GM23338 (cell line): ENCODE measurements around the gene KCNC2. TPM values are rescaled to one million over a fixed set of nuclear protein-coding genes. Genes with fewer than 3 reads are reported as not detected.

ENCODE experiments used
- ATAC-seq: fragments of 200-7000 bp; cut with Tn5 transposase; 3 replicates; pipeline ENCODE4 v1.9.1; 2020
- DNase-seq: peaks from one replicate; pipeline ENCODE4 v3.0.0-alpha.2; 2015; ENCODE audit warnings: low spot score
- H2AFZ ChIP-seq: fragments of 200-600 bp; sonication (generic); 2 replicates; pipeline ENCODE4 v1.8.0; 2016; ENCODE audit warnings: antibody characterized with exemption, mild to moderate bottlenecking, moderate library complexity
- H3F3A ChIP-seq: fragments of 200-600 bp; sonication (generic); replicated peaks from 2 replicates; pipeline ENCODE4 v1.8.0; 2017; ENCODE audit warnings: antibody characterized with exemption, mixed run types, low read depth
- H3K27ac ChIP-seq: fragments of 200-600 bp; sonication (generic); 2 replicates; pipeline ENCODE4 v1.6.1; 2016; ENCODE audit warnings: low read depth
- H3K27me3 ChIP-seq: fragments of 200-600 bp; sonication (generic); 2 replicates; pipeline ENCODE4 v1.8.0; 2016; ENCODE audit warnings: mild to moderate bottlenecking, mixed run types, moderate library complexity; ENCODE audit not compliant: insufficient read depth
- H3K36me3 ChIP-seq: fragments of 200-600 bp; sonication (generic); 2 replicates; pipeline ENCODE4 v1.8.0; 2016; ENCODE audit warnings: mild to moderate bottlenecking; ENCODE audit not compliant: insufficient read depth
- H3K4me1 ChIP-seq: fragments of 200-600 bp; sonication (generic); 2 replicates; pipeline ENCODE4 v1.8.0; 2016; ENCODE audit warnings: mild to moderate bottlenecking, moderate library complexity; ENCODE audit not compliant: insufficient read depth
- H3K4me2 ChIP-seq: fragments of 200-600 bp; sonication (generic); 2 replicates; pipeline ENCODE4 v1.7.1; 2017; ENCODE audit warnings: mixed run types
- H3K4me3 ChIP-seq: fragments of 200-600 bp; sonication (generic); 2 replicates; pipeline ENCODE4 v1.6.1; 2016; ENCODE audit warnings: mixed run types
- H3K79me2 ChIP-seq: fragments of 200-600 bp; sonication (generic); replicated peaks from 2 replicates; pipeline ENCODE4 v1.8.0; 2017; ENCODE audit warnings: mild to moderate bottlenecking; ENCODE audit not compliant: insufficient read depth
- H3K9me2 ChIP-seq: fragments of 200-600 bp; sonication (generic); 2 replicates; pipeline ENCODE4 v1.8.0; 2017; ENCODE audit not compliant: insufficient read depth
- H4K20me1 ChIP-seq: fragments of 200-600 bp; sonication (generic); replicated peaks from 2 replicates; pipeline ENCODE4 v1.8.0; 2017; ENCODE audit warnings: mild to moderate bottlenecking; ENCODE audit not compliant: insufficient read depth
- H3K27ac Mint-ChIP-seq: 2 replicates; pipeline ENCODE4 v1.8.0; 2020; ENCODE audit warnings: inconsistent platforms, mild to moderate bottlenecking, moderate library complexity, mixed read lengths
- H3K27me3 Mint-ChIP-seq: 3 replicates; pipeline ENCODE4 v1.8.0; 2022; ENCODE audit warnings: low read depth, mild to moderate bottlenecking, moderate library complexity, mixed read lengths, inconsistent platforms; ENCODE audit not compliant: insufficient read depth, poor library complexity
- H3K36me3 Mint-ChIP-seq: 3 replicates; pipeline ENCODE4 v1.8.0; 2021; ENCODE audit warnings: low read depth, mild to moderate bottlenecking, inconsistent platforms, moderate library complexity, mixed read lengths
- H3K4me1 Mint-ChIP-seq: 3 replicates; pipeline ENCODE4 v1.8.0; 2020; ENCODE audit warnings: mild to moderate bottlenecking, inconsistent platforms, mixed read lengths
- H3K4me3 Mint-ChIP-seq: 3 replicates; pipeline ENCODE4 v1.8.0; 2021; ENCODE audit warnings: moderate library complexity, mild to moderate bottlenecking, inconsistent platforms, mixed read lengths
- H3K9me3 Mint-ChIP-seq: 3 replicates; pipeline ENCODE4 v1.8.0; 2020; ENCODE audit warnings: moderate library complexity, mild to moderate bottlenecking, inconsistent platforms, mixed read lengths
- EZH2 ChIP-seq: fragments of 200-600 bp; sonication (generic); IDR thresholded peaks from one replicate; pipeline ENCODE4 v1.8.0; 2017; ENCODE audit warnings: antibody characterized with exemption, mild to moderate bottlenecking, low read depth; ENCODE audit not compliant: unreplicated experiment
- EZH2phosphoT487 ChIP-seq: fragments of 200-600 bp; sonication (generic); IDR thresholded peaks from one replicate; pipeline ENCODE4 v1.8.1; 2018; ENCODE audit warnings: antibody characterized with exemption; ENCODE audit not compliant: unreplicated experiment
- JUNB ChIP-seq: IDR thresholded peaks from one replicate; pipeline ENCODE4 v1.6.1; 2016; ENCODE audit warnings: antibody characterized with exemption; ENCODE audit not compliant: unreplicated experiment
- POLR2AphosphoS5 ChIP-seq: IDR thresholded peaks from 2 replicates; pipeline ENCODE4 v1.6.1; 2016; ENCODE audit warnings: antibody characterized with exemption, low read depth
- STAT1 ChIP-seq: IDR thresholded peaks from one replicate; pipeline ENCODE4 v1.6.1; 2016; ENCODE audit warnings: antibody characterized with exemption; ENCODE audit not compliant: unreplicated experiment
- ZNF114 ChIP-seq: fragments of 250-450 bp; sonication (Bioruptor Pico); IDR thresholded peaks from 2 replicates; pipeline ENCODE4 v1.5.0; 2020; ENCODE audit warnings: mild to moderate bottlenecking, moderate library complexity
- ZNF331 ChIP-seq: fragments of 250-450 bp; sonication (Bioruptor Pico); IDR thresholded peaks from 2 replicates; pipeline ENCODE4 v1.5.0; 2020; ENCODE audit warnings: low read depth, mild to moderate bottlenecking, moderate library complexity
- polyA plus RNA-seq: library from polyadenylated mRNA; unstranded; fragments of >200 nt; fragmentation: Nextera tagmentation; extraction: Ambion mirVana; gene quantifications from 2 replicates; pipeline ENCODE4 v1.2.1, GENCODE V29; 2016
- total RNA-seq: library from RNA; depleted of rRNA; stranded (reverse); fragments of >200 nt; shearing (Covaris generic); gene quantifications from 2 replicates; pipeline ENCODE4 v1.2.3, GENCODE V29; 2014
- TF ChIP-seq, protein P1 (sequence below): fragments of 250-450 bp; sonication (Bioruptor Pico); IDR thresholded peaks from 2 replicates; pipeline ENCODE4 v1.5.0; 2020; ENCODE audit warnings: mild to moderate bottlenecking, moderate library complexity
- TF ChIP-seq, protein P2 (sequence below): IDR thresholded peaks from one replicate; pipeline ENCODE4 v1.6.1; 2018; ENCODE audit warnings: antibody characterized with exemption; ENCODE audit not compliant: unreplicated experiment
- TF ChIP-seq, protein P3 (sequence below), 2 experiments: fragments of 200-600 bp in 1 of 2; sonication (generic) in 1 of 2; conservative IDR thresholded peaks; 2 replicates each; pipeline versions ENCODE4 v1.5.1 to v1.6.1; 2016 to 2017; ENCODE audit warnings: antibody characterized with exemption in 2 of 2, low read depth in 2 of 2, mild to moderate bottlenecking in 2 of 2, moderate library complexity in 1 of 2

The KCNC2 gene
- total and polyA plus RNA-seq, 2 experiments from 2014 or later, result 0.10 TPM; not detected in 1

DNA sequence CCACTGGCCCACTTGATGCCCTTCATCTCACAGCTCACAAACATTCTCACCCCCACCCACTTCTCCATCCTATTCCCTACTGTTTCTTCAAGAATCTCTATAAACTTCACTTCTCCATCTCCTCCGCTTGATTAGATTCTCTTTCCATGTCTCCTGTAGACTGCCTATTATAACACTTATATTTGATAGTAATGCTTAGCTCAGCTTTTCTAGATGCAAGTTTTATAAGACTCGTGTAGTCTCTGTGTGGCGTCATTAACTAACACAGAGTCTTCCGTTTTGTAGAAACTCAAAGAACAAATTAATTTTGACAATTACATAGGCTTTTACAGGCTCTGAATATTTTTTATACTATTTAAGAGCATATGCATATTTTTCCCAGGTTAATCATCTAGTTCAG lies 25.7 kb downstream of the KCNC2 start (continued):
- TF ChIP-seq, protein P1, sequence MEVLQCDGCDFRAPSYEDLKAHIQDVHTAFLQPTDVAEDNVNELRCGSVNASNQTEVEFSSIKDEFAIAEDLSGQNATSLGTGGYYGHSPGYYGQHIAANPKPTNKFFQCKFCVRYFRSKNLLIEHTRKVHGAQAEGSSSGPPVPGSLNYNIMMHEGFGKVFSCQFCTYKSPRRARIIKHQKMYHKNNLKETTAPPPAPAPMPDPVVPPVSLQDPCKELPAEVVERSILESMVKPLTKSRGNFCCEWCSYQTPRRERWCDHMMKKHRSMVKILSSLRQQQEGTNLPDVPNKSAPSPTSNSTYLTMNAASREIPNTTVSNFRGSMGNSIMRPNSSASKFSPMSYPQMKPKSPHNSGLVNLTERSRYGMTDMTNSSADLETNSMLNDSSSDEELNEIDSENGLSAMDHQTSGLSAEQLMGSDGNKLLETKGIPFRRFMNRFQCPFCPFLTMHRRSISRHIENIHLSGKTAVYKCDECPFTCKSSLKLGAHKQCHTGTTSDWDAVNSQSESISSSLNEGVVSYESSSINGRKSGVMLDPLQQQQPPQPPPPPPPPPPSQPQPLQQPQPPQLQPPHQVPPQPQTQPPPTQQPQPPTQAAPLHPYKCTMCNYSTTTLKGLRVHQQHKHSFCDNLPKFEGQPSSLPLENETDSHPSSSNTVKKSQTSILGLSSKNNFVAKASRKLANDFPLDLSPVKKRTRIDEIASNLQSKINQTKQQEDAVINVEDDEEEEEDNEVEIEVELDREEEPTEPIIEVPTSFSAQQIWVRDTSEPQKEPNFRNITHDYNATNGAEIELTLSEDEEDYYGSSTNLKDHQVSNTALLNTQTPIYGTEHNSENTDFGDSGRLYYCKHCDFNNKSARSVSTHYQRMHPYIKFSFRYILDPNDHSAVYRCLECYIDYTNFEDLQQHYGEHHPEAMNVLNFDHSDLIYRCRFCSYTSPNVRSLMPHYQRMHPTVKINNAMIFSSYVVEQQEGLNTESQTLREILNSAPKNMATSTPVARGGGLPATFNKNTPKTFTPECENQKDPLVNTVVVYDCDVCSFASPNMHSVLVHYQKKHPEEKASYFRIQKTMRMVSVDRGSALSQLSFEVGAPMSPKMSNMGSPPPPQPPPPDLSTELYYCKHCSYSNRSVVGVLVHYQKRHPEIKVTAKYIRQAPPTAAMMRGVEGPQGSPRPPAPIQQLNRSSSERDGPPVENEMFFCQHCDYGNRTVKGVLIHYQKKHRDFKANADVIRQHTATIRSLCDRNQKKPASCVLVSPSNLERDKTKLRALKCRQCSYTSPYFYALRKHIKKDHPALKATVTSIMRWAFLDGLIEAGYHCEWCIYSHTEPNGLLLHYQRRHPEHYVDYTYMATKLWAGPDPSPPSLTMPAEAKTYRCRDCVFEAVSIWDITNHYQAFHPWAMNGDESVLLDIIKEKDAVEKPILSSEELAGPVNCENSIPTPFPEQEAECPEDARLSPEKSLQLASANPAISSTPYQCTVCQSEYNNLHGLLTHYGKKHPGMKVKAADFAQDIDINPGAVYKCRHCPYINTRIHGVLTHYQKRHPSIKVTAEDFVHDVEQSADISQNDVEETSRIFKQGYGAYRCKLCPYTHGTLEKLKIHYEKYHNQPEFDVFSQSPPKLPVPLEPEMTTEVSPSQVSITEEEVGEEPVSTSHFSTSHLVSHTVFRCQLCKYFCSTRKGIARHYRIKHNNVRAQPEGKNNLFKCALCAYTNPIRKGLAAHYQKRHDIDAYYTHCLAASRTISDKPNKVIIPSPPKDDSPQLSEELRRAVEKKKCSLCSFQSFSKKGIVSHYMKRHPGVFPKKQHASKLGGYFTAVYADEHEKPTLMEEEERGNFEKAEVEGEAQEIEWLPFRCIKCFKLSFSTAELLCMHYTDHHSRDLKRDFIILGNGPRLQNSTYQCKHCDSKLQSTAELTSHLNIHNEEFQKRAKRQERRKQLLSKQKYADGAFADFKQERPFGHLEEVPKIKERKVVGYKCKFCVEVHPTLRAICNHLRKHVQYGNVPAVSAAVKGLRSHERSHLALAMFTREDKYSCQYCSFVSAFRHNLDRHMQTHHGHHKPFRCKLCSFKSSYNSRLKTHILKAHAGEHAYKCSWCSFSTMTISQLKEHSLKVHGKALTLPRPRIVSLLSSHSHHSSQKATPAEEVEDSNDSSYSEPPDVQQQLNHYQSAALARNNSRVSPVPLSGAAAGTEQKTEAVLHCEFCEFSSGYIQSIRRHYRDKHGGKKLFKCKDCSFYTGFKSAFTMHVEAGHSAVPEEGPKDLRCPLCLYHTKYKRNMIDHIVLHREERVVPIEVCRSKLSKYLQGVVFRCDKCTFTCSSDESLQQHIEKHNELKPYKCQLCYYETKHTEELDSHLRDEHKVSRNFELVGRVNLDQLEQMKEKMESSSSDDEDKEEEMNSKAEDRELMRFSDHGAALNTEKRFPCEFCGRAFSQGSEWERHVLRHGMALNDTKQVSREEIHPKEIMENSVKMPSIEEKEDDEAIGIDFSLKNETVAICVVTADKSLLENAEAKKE (CRISPR knock-in tag), result no peak
- no peak for TF ChIP-seq EZH2phosphoT487
- TF ChIP-seq ZNF331 (CRISPR knock-in tag), result no peak
- TF ChIP-seq, protein P2, sequence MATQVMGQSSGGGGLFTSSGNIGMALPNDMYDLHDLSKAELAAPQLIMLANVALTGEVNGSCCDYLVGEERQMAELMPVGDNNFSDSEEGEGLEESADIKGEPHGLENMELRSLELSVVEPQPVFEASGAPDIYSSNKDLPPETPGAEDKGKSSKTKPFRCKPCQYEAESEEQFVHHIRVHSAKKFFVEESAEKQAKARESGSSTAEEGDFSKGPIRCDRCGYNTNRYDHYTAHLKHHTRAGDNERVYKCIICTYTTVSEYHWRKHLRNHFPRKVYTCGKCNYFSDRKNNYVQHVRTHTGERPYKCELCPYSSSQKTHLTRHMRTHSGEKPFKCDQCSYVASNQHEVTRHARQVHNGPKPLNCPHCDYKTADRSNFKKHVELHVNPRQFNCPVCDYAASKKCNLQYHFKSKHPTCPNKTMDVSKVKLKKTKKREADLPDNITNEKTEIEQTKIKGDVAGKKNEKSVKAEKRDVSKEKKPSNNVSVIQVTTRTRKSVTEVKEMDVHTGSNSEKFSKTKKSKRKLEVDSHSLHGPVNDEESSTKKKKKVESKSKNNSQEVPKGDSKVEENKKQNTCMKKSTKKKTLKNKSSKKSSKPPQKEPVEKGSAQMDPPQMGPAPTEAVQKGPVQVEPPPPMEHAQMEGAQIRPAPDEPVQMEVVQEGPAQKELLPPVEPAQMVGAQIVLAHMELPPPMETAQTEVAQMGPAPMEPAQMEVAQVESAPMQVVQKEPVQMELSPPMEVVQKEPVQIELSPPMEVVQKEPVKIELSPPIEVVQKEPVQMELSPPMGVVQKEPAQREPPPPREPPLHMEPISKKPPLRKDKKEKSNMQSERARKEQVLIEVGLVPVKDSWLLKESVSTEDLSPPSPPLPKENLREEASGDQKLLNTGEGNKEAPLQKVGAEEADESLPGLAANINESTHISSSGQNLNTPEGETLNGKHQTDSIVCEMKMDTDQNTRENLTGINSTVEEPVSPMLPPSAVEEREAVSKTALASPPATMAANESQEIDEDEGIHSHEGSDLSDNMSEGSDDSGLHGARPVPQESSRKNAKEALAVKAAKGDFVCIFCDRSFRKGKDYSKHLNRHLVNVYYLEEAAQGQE, result no peak
- no peak for TF ChIP-seq POLR2AphosphoS5

DNA sequence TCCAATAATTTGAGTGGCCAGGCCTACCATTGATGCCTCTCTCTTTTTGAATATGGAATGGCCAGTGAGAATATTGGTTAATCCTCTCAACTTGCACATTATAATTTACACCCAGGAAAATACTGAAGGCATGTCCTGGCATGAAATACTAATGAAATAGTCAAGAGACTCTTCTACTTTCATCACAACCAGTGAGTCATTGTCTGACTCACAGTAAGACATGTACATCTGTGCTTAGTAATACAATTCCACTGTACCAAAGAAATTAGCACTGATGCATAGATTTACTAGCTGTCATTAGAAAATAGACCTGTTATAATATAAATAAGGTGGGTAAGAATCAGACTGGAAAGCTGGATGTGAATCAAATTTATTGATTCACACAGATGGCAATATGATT lies 31.6 kb downstream of the KCNC2 start:
- DNase-seq (no peak), ATAC-seq (no peak)
- no peak overlapping the region for H3K27ac ChIP-seq
- Mint-ChIP-seq H3K27me3 (no peaks in the 10 kb centered on the region), H3K4me3 (no peak overlapping the region), H3K4me1 (no peaks in the 10 kb centered on the region), H3K27ac (no peak overlapping the region), H3K9me3 (no peaks in the 10 kb centered on the region), H3K36me3 (no peaks in the 10 kb centered on the region)
- H3K4me1 ChIP-seq, result no peaks in the 10 kb centered on the region
- no peaks in the 10 kb centered on the region for H3K36me3 ChIP-seq
- no peaks in the 10 kb centered on the region for H3K27me3 ChIP-seq
- H3K4me2 ChIP-seq, result no peak overlapping the region
- H3K9me2 ChIP-seq, result no peaks in the 10 kb centered on the region
- H3F3A ChIP-seq, result no peaks in the 10 kb centered on the region
- H4K20me1 ChIP-seq, result no peaks in the 10 kb centered on the region
- H3K79me2 ChIP-seq, result no peaks in the 10 kb centered on the region
- no peak overlapping the region for H2AFZ ChIP-seq
- H3K4me3 ChIP-seq, result no peak overlapping the region
- TF ChIP-seq, protein P2, result no peak
- TF ChIP-seq STAT1 (no peak), ZNF331 (CRISPR knock-in tag) (no peak), ZNF114 (CRISPR knock-in tag) (no peak), POLR2AphosphoS5 (no peak), EZH2 (no peak), JUNB (no peak), EZH2phosphoT487 (no peak)
- TF ChIP-seq, protein P3, sequence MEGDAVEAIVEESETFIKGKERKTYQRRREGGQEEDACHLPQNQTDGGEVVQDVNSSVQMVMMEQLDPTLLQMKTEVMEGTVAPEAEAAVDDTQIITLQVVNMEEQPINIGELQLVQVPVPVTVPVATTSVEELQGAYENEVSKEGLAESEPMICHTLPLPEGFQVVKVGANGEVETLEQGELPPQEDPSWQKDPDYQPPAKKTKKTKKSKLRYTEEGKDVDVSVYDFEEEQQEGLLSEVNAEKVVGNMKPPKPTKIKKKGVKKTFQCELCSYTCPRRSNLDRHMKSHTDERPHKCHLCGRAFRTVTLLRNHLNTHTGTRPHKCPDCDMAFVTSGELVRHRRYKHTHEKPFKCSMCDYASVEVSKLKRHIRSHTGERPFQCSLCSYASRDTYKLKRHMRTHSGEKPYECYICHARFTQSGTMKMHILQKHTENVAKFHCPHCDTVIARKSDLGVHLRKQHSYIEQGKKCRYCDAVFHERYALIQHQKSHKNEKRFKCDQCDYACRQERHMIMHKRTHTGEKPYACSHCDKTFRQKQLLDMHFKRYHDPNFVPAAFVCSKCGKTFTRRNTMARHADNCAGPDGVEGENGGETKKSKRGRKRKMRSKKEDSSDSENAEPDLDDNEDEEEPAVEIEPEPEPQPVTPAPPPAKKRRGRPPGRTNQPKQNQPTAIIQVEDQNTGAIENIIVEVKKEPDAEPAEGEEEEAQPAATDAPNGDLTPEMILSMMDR (conservative IDR thresholded peaks at IDR 0.05; ENCODE audit: low read depth in 2 of 2), result no peak
